Smooth muscle cell (in vitro differentiated cells): ENCODE results near the gene ABCC1. TPM values are rescaled to one million over a fixed set of nuclear protein-coding genes. Genes with fewer than 3 reads are reported as not detected.

Source experiments
- DNase-seq: peaks from one replicate; lab custom pipeline; 2025; ENCODE audit not compliant: unreplicated experiment; lab: John Stamatoyannopoulos, UW
- H2AFZ ChIP-seq: fragments of 200-600 bp; sonication (generic); 2 replicates; pipeline ENCODE4 v1.6.0; 2016; ENCODE audit warnings: antibody characterized with exemption, low read depth, mild to moderate bottlenecking
- H3F3A ChIP-seq: fragments of 200-600 bp; sonication (generic); 2 replicates; pipeline ENCODE4 v1.6.0; 2017; ENCODE audit warnings: antibody characterized with exemption, low read depth
- H3K27ac ChIP-seq: fragments of 200-600 bp; sonication (generic); 2 replicates; pipeline ENCODE4 v1.5.1; 2016; ENCODE audit warnings: low read depth, mild to moderate bottlenecking
- H3K27me3 ChIP-seq: fragments of 200-600 bp; sonication (generic); 2 replicates; pipeline ENCODE4 v1.6.1; 2016; ENCODE audit warnings: low read depth, mild to moderate bottlenecking
- H3K36me3 ChIP-seq: fragments of 200-600 bp; sonication (generic); 2 replicates; pipeline ENCODE4 v1.5.1; 2016; ENCODE audit warnings: low read depth
- H3K4me1 ChIP-seq: fragments of 200-600 bp; sonication (generic); 2 replicates; pipeline ENCODE4 v1.5.1; 2016; ENCODE audit warnings: low read depth
- H3K4me2 ChIP-seq: fragments of 200-600 bp; sonication (generic); 2 replicates; pipeline ENCODE4 v1.6.0; 2016; ENCODE audit warnings: mild to moderate bottlenecking
- H3K4me3 ChIP-seq: fragments of 200-600 bp; sonication (generic); 2 replicates; pipeline ENCODE4 v1.5.1; 2016; ENCODE audit warnings: mild to moderate bottlenecking
- H3K79me2 ChIP-seq: fragments of 200-600 bp; sonication (generic); 2 replicates; pipeline ENCODE4 v1.6.0; 2016; ENCODE audit warnings: low read depth, mild to moderate bottlenecking
- H3K9ac ChIP-seq: fragments of 200-600 bp; sonication (generic); 2 replicates; pipeline ENCODE4 v1.6.0; 2016; ENCODE audit warnings: low read depth
- H3K9me3 ChIP-seq: fragments of 200-600 bp; sonication (generic); replicated peaks from 2 replicates; pipeline ENCODE4 v1.5.1; 2016; ENCODE audit warnings: low read depth
- H4K20me1 ChIP-seq: fragments of 200-600 bp; sonication (generic); 2 replicates; pipeline ENCODE4 v1.6.0; 2016; ENCODE audit warnings: low read depth
- WGBS: methylation state at CpG from one replicate; pipeline ENCODE4 v1.1.7; 2016; ENCODE audit warnings: low lambda C conversion rate; 5-methylcytosine and 5-hydroxymethylcytosine counted together
- polyA plus RNA-seq: library from polyadenylated mRNA; unstranded; fragments of >200 nt; fragmentation: Nextera tagmentation; extraction: Ambion mirVana; gene quantifications from 2 replicates; pipeline ENCODE4 v1.2.1, GENCODE V29; 2016
- total RNA-seq: library from RNA; depleted of rRNA; stranded (reverse); fragments of >200 nt; gene quantifications from 2 replicates; pipeline ENCODE4 v1.2.3, GENCODE V29; 2014
- TF ChIP-seq, protein P1 (sequence below): fragments of 200-600 bp; sonication (generic); IDR thresholded peaks from 2 replicates; pipeline ENCODE4 v1.5.1; 2017; ENCODE audit warnings: borderline replicate concordance, mild to moderate bottlenecking, antibody characterized with exemption; ENCODE audit not compliant: insufficient read depth, poor library complexity, severe bottlenecking

The ABCC1 gene
- total and polyA plus RNA-seq, 2 experiments from 2014 or later, result 10.2 to 22.7 TPM

DNA sequence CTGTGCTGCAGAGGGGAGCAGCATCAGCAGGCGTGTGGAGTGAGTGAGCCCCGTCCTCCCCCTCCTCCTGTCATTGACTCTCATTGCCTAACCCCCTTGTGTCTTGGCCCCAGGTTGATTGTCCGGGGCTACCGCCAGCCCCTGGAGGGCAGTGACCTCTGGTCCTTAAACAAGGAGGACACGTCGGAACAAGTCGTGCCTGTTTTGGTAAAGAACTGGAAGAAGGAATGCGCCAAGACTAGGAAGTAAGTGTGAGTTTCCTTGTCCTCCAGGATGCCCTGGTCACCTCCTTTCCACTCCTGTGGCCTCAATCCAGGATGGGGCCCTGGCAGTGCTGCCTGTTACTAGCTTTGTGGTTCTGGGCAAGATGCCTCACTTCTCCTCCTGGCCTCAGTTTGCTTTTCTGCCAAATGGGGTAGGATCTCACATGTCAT lies 87.0 kb downstream of the ABCC1 start:
- Histone ChIP-seq H3F3A (no peaks in the 10 kb centered on the region), H3K27ac (no peak overlapping the region), H3K4me2 (no peak overlapping the region), H3K27me3 (no peaks in the 10 kb centered on the region), H3K79me2 (no peaks in the 10 kb centered on the region), H3K9ac (no peak overlapping the region), H2AFZ (no peak overlapping the region), H3K4me1 (no peaks in the 10 kb centered on the region), H3K36me3 (no peaks in the 10 kb centered on the region), H3K9me3 (no peaks in the 10 kb centered on the region), H3K4me3 (no peak overlapping the region), H4K20me1 (no peaks in the 10 kb centered on the region)
- 80% methylated on average over 8 of the region's 8 CpGs for WGBS
- no peak for DNase-seq
- TF ChIP-seq, protein P1, sequence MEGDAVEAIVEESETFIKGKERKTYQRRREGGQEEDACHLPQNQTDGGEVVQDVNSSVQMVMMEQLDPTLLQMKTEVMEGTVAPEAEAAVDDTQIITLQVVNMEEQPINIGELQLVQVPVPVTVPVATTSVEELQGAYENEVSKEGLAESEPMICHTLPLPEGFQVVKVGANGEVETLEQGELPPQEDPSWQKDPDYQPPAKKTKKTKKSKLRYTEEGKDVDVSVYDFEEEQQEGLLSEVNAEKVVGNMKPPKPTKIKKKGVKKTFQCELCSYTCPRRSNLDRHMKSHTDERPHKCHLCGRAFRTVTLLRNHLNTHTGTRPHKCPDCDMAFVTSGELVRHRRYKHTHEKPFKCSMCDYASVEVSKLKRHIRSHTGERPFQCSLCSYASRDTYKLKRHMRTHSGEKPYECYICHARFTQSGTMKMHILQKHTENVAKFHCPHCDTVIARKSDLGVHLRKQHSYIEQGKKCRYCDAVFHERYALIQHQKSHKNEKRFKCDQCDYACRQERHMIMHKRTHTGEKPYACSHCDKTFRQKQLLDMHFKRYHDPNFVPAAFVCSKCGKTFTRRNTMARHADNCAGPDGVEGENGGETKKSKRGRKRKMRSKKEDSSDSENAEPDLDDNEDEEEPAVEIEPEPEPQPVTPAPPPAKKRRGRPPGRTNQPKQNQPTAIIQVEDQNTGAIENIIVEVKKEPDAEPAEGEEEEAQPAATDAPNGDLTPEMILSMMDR, result no peak

DNA sequence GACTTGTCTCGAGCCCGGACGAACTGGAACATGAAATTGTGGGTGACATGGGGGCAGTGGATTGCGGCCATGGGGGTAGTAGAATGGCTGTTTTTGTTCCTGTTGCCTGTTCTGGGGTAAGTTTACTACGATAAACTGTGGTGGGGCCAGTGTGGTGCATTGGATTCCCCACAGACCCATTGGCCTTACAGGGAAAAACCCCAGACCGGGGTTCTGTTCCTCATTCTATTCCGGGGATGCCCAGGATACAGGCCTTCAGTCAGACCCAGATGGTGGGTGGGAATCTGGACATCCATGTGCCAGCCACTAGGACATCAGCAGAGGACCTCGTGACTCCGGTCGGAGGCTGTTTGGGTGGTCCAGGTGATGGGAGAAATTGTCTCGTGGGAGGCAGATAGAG lies 88.1 kb downstream of the ABCC1 start:
- Histone ChIP-seq H3F3A (no peaks in the 10 kb centered on the region), H3K4me2 (no peak overlapping the region), H3K9me3 (no peaks in the 10 kb centered on the region), H3K4me1 (no peaks in the 10 kb centered on the region), H3K27ac (no peak overlapping the region), H3K4me3 (no peak overlapping the region), H4K20me1 (no peaks in the 10 kb centered on the region), H3K9ac (no peak overlapping the region), H3K79me2 (no peaks in the 10 kb centered on the region), H2AFZ (no peak overlapping the region), H3K27me3 (no peaks in the 10 kb centered on the region), H3K36me3 (no peaks in the 10 kb centered on the region)
- TF ChIP-seq, protein P1, result no peak
- WGBS, result over 99% methylated on average over 11 of the region's 11 CpGs
- no peak for DNase-seq

DNA sequence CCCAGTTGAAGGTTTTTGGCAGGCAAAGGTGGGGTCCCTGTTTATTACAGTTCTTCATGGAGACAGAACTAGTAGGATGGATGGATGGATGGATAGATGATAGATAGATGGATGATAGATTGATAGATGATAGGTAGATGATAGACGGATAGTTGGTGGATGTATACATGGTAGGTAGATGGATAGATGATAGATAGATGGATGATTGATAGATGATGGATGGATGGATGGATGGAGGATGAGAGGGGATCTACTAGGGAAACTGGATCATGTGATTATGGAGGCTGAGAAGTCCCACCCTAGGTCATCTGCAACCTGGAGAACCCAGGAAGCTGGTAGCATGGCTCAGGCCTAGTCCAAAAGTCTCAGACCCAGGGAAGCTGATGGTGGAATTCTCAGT lies 88.6 kb downstream of the ABCC1 start:
- H3K9me3 ChIP-seq, result no peaks in the 10 kb centered on the region
- TF ChIP-seq, protein P1, result no peak
- no peaks in the 10 kb centered on the region for H3K27me3 ChIP-seq
- no peak overlapping the region for H3K4me3 ChIP-seq
- H3K4me1 ChIP-seq, result no peaks in the 10 kb centered on the region
- H4K20me1 ChIP-seq, result no peaks in the 10 kb centered on the region
- no peak overlapping the region for H3K27ac ChIP-seq
- no peak for DNase-seq
- H3K36me3 ChIP-seq, result no peaks in the 10 kb centered on the region
- H2AFZ ChIP-seq, result no peak overlapping the region
- H3F3A ChIP-seq, result no peaks in the 10 kb centered on the region
- H3K4me2 ChIP-seq, result no peak overlapping the region
- H3K9ac ChIP-seq, result no peak overlapping the region
- H3K79me2 ChIP-seq, result no peaks in the 10 kb centered on the region
- WGBS, result 100% methylated on average over 1 of the region's 1 CpG

DNA sequence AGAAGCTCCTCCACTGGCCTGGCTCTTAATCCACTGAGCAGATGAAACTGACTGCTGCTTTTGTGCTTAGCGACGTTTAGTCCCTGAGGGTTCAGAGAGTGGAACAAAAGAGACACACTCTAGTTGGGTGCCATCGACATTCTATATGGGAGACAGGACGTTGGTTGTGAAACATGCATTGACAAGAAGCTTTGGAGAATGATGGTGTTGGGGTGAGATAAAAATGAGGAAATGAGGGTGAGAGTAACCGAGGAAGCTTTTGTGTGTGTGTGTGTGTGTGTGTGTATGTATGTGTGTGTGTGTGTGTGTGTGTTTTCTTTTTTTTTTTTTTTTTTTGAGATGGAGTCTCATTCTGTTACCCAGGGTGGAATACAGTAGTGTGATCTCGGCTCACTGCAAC lies 89.5 kb downstream of the ABCC1 start:
- 91% methylated on average over 6 of the region's 6 CpGs for WGBS
- Histone ChIP-seq H3K9me3 (no peaks in the 10 kb centered on the region), H3F3A (no peaks in the 10 kb centered on the region), H3K27me3 (no peaks in the 10 kb centered on the region), H2AFZ (no peak overlapping the region), H3K36me3 (no peaks in the 10 kb centered on the region), H4K20me1 (no peaks in the 10 kb centered on the region), H3K4me1 (no peaks in the 10 kb centered on the region), H3K9ac (no peak overlapping the region), H3K4me3 (no peak overlapping the region), H3K27ac (no peak overlapping the region), H3K4me2 (no peak overlapping the region), H3K79me2 (no peaks in the 10 kb centered on the region)
- no peak for DNase-seq
- TF ChIP-seq, protein P1, result no peak
